Measurements from ENCODE around the gene ENAH. TPM values are rescaled to one million over a fixed set of nuclear protein-coding genes. Genes with fewer than 3 reads are reported as not detected.
A peak's percentile ranks its signal among the peaks of the same experiment; 100 is the strongest.

Gene ENAH
- total and polyA plus RNA-seq, 9 of the 15 experiments (the other 6 are each of a cell fraction or from before 2014, with no cell fraction given), result 0.03 to 1.2 (median 0.15) TPM

- no peaks in the 10 kb centered on the region; a peak in 1 of 5 replicates for H3K4me1 ChIP-seq (replicated peaks in 1 of 2; ENCODE audit: control insufficient read depth in 2 of 2, insufficient read depth in 2 of 2, low read length in 2 of 2)
- H4K20me1 ChIP-seq (replicated peaks; ENCODE audit: control insufficient read depth, insufficient read depth, low read length), result no peaks in the 10 kb centered on the region
- no peak overlapping the region for H2AFZ ChIP-seq (ENCODE audit: low read depth, low read length)
- H3K27ac ChIP-seq (ENCODE audit: extremely low read depth, low read depth, low read length), result no peak overlapping the region
- DNase-seq (ENCODE audit: extremely low read depth in 1 of 4, low spot score in 3 of 4), result no peak
- no peaks in the 10 kb centered on the region for H3K9me3 ChIP-seq (replicated peaks; ENCODE audit: control insufficient read depth, insufficient read depth, low read depth, low read length)
- TF ChIP-seq RHOXF2B (CRISPR knock-in tag; conservative IDR thresholded peaks at IDR 0.05) (no peak), MBD2 (IDR thresholded peaks at IDR 0.05; ENCODE audit: borderline replicate concordance, low read depth) (no peak)
- WGBS (ENCODE audit: insufficient coverage, low coverage, missing lambda C conversion rate), result 2% methylated on average over 4 of the region's 4 CpGs
- BruUV-seq (replicated peaks), result no TSS peak
- H3K9ac ChIP-seq (ENCODE audit: insufficient read depth in 1 of 2, low read depth in 2 of 2, low read length in 2 of 2), result no peak overlapping the region
- H3K4me2 ChIP-seq (ENCODE audit: insufficient read depth, low read length), result no peak overlapping the region
- in situ Hi-C loops (cut with MboI) (no loop called here), intact Hi-C loops (cut with micrococcal nuclease) (no loop called here)
- H3K4me3 ChIP-seq, result no peak overlapping the region
- H3K36me3 ChIP-seq (ENCODE audit: control insufficient read depth, insufficient read depth, low read length), result no peaks in the 10 kb centered on the region
- H3K79me2 ChIP-seq (ENCODE audit: control insufficient read depth, insufficient read depth, low read length), result no peaks in the 10 kb centered on the region
- ChIA-PET CTCF (ENCODE audit: low intra/inter-chr PET ratio) (no interaction called here), POLR2A (interaction anchor here (0.6 kb wide), 1 partner anchor 29 kb away, joined by 3 read pairs; no protein-coding TSS in a partner anchor)
- no peaks in the 10 kb centered on the region for H3K9me1 ChIP-seq (ENCODE audit: control insufficient read depth, insufficient read depth, low read length)
- FAIRE-seq, result no peak
- ATAC-seq, result no peak
- peaks cover 7 to 8% of the 10 kb centered on the region in 2 experiments; a peak in 2 of 5 replicates for H3K27me3 ChIP-seq (ENCODE audit: control insufficient read depth in 2 of 2, insufficient read depth in 2 of 2, low read length in 2 of 2)
Measured at GRCh38 chr1:225500624-225501192, 152.2 kb downstream of the ENAH start.

GRCh38 chr1:225498549-225499136 is 154.3 kb downstream of the ENAH start:
- no peak overlapping the region for H3K27ac ChIP-seq (ENCODE audit: extremely low read depth, low read depth, low read length)
- no peaks in the 10 kb centered on the region for H3K9me3 ChIP-seq (replicated peaks; ENCODE audit: control insufficient read depth, insufficient read depth, low read depth, low read length)
- H3K36me3 ChIP-seq (ENCODE audit: control insufficient read depth, insufficient read depth, low read length), result no peaks in the 10 kb centered on the region
- H2AFZ ChIP-seq (ENCODE audit: low read depth, low read length), result no peak overlapping the region
- intact Hi-C loops (cut with micrococcal nuclease), result no loop called here
- WGBS (ENCODE audit: insufficient coverage, low coverage, missing lambda C conversion rate), result 2% methylated on average over 4 of the region's 4 CpGs
- ChIA-PET POLR2A (interaction anchor here (0.6 to 1.0 kb wide), 4 partner anchors 14 to 388 kb away, joined by 3 read pairs; no protein-coding TSS in a partner anchor), CTCF (ENCODE audit: low intra/inter-chr PET ratio) (no interaction called here)
- H3K79me2 ChIP-seq (ENCODE audit: control insufficient read depth, insufficient read depth, low read length), result no peaks in the 10 kb centered on the region
- H3K9me1 ChIP-seq (ENCODE audit: control insufficient read depth, insufficient read depth, low read length), result no peaks in the 10 kb centered on the region
- ATAC-seq (no peak), FAIRE-seq (no peak), DNase-seq (ENCODE audit: extremely low read depth in 1 of 4, low spot score in 3 of 4) (no peak)
- TF ChIP-seq EGR1 (conservative IDR thresholded peaks at IDR 0.05) (no peak), FOSL1 (tag; conservative IDR thresholded peaks at IDR 0.05) (peak; percentile 76)
- no peaks in the 10 kb centered on the region; a peak in 1 of 5 replicates for H3K4me1 ChIP-seq (replicated peaks in 1 of 2; ENCODE audit: control insufficient read depth in 2 of 2, insufficient read depth in 2 of 2, low read length in 2 of 2)
- in situ Hi-C loops (cut with MboI), result no loop called here
- no peak overlapping the region for H3K9ac ChIP-seq (ENCODE audit: insufficient read depth in 1 of 2, low read depth in 2 of 2, low read length in 2 of 2)
- H3K4me2 ChIP-seq (ENCODE audit: insufficient read depth, low read length), result no peak overlapping the region
- no TSS peak for BruUV-seq (replicated peaks)
- H3K4me3 ChIP-seq, result no peak overlapping the region
- no peaks in the 10 kb centered on the region for H4K20me1 ChIP-seq (replicated peaks; ENCODE audit: control insufficient read depth, insufficient read depth, low read length)
- H3K27me3 ChIP-seq (ENCODE audit: control insufficient read depth in 2 of 2, insufficient read depth in 2 of 2, low read length in 2 of 2), result peaks cover 8 to 13% of the 10 kb centered on the region in 2 experiments; a peak in 4 of 5 replicates
